Superior temporal gyrus (tissue), 1 donor: ENCODE measurements around the gene SORCS2.

Source experiments
- DNase-seq: peaks from one replicate; pipeline ENCODE4 v3.0.0-alpha.2; 2016; ENCODE audit errors: extremely low spot score

SORCS2 gene

DNA sequence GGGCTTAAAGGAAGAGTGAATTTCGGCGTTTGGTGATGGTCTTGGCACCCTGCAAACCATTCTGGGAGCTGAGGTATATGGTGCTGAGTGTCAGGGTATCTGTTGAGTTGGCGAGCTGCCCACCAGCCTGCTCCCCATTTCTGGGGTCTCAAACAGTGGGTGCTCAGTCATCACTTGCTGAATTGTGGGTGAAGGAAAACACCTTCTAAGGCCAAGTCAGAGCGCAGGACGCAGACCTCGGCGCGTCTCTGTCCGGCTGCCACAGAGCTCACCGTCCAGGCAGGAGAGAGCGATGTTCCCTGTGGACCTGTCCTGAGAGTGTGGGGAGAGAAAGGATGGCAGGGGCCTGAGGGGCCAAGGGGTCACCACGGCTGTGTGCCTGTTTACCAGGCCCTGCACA, 111.2 kb downstream of the SORCS2 start:
- no peak for DNase-seq

DNA sequence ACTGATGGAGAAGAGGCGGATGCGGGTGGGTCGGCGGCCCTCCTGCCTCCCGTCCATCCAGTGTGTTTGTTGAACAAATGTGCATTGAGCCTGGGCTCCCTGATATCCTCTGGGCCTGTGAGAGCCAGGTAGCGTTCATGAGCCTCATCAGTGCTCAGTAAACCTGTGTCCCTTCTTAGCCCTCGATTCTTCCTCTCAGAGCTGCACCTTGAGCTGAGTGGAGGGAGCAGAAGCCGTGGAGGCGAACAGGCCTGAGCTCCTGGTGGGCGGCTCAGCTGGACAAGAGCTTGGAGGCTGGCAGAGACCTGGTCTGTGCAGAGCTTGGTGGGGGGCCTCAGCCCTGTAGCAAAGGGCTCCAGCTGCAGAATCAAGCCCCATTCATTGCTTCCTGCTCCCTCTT, 112.1 kb downstream of the SORCS2 start:
- DNase-seq = no peak

DNA sequence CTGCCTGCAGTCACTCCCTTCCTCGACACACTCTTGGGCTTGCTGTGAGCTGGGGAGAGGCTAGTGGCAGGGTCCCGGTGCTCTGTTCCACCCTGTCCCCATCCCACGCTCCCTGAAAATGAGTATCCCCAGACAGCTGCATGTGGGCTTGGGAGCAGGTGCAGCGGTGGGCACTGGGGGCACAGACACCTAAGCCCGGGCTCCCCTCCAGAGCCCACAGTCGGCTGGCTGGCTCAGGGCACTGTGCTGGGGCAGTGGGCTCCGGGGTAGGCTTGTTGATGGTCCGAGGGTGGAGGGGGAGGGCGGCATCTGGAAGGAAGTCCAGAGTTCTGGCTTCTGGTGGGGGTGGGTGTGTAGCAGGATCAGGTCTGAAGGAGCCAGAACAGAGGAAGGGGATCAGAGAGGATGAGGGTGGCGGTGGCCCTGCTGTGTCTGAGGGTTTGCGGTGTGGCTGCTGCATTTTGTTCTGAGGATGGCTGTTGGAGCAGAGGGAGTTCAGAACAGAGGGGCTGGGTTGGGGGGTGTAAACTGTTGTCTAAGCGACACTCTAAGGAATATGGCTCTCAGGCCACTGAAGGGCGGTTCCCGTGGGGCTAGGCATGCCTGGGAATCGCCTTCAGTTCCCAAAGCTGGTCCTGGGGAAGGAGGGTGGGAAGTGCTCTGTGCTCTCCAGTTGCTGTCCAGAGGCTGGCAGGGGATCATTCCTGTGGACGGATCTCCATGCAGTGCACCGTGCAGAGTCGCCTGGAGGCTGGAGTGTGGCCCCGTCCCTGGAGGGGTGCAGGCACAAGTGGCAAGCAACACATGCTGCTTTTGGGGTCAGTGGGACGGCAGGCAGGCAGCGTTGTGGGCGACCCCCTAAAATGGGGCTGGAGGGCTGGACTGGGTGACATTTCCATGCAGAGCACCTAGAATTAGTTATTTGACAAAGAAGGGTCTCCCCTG, 114.0 kb downstream of the SORCS2 start:
- DNase-seq = no peak

DNA sequence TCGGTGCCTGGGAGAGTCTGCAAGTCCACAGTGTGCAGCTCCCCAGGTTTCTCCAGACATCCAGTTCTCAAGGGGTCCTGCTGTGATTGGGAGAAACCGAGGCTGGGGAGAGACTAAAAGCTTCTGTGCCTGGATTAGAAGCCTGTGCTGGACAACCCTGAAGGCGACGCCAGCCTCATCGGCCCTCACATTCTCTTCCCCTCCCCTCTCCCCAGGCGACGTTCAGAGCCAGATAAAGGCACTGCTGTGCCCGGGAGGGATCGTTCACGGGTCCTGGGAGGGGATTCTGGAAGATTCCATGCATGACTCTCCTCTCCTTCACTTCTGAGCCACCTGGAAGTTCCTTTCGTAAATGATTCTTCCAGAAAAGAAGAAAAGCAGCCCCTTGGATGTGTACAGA, 114.6 kb downstream of the SORCS2 start:
- DNase-seq = no peak

DNA sequence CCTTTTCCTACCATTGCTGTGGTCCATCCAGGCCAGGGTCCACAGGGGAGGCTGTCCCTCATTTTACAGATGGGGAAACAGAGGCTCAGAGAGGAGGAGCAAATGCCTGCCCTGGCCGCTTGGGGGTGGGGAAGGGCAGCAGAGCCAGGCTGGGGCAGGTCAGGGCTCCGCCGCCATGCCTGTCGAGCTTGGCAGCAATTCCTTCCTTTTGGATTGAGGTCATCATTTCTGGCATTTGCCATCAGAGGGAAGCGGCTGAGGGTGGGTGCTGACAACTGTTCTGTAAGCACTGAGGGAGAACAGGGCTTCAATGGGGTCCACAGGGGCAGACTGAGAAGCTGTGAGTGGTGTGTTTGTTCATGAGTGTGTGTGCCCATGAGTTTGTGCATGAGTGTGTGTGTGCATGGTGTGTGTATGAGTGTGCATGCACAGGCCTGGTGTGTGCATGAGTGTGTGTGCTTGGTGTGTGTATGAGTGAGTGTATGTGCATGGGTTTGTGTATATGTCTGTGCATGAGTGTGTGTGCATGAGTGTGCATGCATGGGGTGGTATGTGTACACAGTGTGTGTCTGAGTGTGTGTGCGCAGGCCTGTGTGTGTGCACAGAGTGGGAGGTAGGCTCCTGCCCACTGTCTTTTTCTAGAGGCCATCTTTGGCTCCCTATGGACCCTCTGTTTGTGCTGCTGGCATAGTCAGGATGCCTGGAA, 115.2 kb downstream of the SORCS2 start:
- DNase-seq = no peak

DNA sequence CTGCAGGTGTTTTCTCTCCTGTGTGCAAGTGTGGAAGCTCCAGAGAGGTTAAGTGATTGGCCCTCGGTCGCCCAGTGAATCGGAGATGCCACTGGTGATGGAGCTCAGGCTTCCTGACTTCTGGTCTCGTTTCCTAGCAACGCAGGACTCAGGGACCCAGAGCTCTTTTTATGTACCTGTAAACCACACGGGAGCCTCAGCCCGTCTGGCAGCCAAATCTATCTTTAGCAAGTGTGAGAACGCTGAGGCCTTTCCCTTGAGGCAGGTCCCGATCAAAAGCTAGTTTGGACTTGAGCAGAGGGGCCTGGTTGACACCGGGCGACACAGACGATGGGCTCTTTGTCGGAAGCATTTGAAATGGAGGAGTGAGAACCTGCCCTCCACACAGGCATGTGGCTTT, 116.8 kb downstream of the SORCS2 start:
- DNase-seq = no peak

DNA sequence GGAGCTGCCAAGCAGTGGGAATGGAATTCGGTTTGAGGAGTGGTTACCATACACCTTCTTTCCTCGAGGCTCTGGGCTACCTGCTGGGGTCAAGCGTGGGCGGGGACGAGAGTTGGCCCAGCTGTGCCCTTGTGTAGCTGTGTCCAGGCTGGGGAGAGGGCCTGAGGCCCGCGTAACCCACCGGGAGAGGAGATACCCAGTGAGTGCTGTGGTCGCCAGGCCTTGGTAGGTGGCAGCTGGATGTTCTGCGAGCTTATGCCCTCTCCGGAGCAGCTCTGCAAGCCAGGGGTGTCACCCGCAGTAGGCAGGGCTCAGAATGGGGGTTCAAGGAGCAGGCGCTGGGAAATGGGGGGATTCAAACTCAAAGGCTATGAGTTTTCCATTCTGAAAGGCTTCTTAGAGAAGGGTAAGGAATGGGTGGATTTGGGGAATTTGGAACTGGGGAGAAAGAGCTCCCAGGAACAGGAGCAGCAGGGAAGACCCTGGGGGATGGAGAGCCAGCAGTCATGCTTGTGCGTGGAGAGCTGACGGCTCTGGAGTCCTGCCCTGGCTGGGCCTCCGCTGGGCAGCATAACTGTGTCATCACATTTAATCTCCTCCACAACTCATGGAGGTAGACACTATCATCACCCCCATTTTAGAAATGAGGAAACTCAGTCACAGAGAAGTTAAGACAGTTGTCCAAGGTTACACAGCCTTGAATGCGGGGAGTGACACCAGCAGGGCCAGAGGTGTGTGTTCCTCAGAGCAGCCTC, 117.5 kb downstream of the SORCS2 start:
- DNase-seq = no peak

DNA sequence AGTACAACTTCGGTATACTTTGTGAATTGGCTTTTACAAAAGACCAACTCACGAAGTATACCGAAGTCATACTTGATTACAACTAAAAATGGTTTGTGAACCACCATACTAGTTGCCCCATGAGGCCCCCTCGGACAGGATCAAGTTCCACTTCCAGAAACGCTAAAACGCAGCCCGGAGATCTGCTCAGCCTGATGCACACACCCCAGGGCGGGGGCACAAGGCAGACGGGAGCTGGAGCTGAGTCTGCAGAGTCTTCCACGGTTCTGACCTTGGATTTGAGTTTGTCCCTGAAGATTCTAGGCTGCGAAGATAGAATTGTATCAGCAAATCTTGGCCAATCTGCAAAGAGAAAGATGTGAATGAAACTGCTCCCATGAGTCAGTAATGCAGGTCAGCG, 118.1 kb downstream of the SORCS2 start:
- DNase-seq = no peak

DNA sequence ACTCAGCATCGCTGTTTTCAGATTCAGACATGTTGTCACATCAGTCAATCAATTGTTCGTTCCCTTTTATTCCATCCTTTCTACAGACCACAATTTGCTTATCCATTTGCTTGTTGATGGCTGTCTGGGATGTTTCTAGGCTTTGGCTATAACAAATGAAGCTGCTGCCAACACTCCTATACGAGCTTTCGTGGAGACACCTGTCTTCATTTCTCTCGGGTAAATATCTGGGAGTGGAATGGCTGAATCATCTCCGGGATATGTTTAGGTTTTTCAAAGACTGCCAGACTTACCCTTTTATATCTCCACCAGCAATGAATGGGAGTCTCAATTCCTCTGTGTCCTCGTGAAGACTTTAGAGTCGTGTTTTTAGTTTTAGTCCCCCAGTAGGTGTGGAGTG, 118.9 kb downstream of the SORCS2 start:
- peak; percentile 29 for DNase-seq

DNA sequence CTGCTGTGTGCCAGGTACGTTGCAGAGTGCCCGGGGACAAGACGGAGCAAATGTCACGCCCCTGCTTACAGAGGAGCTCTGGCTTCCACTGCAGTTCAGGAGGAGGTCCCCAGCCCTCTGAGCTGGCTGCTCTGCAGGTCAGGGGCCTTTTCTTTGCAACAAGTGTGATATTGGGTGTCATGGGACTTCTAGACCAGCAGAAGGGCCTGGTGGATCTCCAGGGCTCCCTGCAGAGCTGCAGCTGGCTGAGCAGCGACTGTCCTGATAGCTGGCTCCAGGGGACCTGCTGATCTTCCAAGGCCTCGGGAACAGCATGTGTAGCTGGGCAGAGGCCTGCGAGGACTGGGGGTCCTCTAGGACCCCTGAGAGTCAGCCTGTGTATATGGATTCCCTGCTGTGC, 120.4 kb downstream of the SORCS2 start:
- no peak for DNase-seq

DNA sequence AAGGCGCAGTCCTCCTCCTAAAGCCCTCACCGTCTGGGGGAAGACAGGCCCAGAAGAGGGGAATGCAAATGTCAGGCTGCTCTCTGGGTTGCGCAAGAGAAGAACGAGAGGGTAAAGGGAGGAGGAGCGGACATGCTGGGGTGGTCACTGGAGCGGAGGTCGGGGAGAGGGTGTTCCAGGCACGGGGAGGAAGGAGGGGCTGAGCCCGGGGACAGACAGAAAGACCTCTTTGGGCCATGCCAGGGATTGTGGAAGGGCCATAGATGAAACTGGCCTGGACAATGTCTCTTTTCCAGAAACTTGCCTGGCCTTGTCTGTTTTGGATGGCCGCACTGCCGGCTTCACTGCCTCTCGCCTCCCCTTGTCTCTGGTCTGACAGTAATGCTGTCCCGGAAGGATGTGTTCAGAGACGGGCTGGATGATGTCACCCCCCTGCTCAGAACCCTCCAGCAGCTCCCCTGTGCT, 121.0 kb downstream of the SORCS2 start:
- peak; percentile 76 for DNase-seq

DNA sequence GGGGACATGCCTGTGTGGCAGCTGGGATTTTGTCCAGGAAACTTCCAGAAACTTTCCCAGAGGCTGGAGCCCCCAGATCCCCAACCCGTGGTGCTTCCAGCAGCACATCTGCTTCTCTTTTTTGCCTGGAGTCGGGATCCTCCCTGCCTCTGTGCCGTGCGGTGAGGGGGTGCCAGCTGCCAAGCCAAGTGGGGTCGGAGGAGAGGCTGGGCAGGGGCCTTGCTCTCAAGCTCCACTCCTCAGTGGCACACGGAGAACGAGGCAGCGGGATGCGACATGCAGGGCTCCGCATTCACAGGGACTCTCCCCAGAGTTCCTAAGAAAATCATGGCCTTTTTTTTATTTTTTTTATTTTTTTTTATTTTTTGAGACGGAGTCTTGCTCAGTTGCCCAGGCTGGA, 121.7 kb downstream of the SORCS2 start:
- no peak for DNase-seq

DNA sequence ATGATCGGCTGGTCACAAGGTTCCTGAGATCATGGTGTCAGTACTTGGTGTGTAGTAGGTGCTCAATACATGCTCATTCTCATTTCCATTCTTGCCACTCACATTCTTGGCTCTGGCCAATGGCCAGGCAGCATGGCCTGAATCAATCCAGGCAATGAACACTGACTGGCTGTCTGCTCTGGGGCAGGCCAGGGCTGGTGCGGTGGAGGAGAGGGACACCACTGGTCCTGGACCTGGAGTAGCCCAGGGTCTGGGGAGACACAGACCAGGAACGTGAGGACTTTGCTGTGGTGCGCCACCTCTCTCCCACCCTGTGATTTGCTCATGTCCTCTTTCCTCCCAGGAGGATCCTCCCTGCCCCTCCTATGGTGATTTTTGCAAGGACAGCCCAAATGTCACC, 122.9 kb downstream of the SORCS2 start:
- DNase-seq = no peak

DNA sequence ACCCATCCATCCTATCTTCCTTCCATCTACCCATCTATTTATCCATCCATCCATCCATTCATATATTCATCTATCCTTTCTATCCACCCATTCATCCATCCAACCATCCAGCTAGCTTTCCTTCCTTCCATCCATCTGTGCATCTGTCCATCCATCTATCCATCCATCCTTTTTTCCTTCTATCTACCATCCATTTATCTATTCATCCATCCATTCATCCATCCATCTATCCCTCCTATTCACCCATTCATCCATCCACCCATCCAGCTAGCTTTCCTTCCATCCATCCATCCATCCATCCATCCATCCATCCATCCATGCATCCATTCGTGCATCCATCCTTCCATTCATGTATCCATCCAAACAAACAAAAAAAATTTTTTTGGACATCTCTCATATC, 123.6 kb downstream of the SORCS2 start:
- no peak for DNase-seq

DNA sequence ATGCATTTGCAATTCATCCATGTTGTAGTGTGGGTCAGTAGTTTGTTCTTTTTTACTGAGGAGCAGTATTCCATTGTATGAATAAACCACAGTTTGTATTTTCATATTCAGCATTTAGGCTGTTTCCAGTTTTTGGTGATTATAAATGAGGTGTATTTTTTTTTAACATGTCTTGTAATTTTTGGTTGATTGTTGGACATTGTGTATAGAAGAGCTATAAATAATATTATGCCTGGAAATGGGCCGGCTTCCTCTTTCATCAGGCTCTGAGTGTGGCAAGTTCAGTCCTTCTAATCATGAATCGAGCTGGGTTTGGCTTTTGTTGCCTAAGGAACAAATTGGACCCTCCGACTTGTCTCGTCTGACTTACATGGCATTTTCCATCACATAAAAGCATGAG, 126.7 kb downstream of the SORCS2 start:
- no peak for DNase-seq

DNA sequence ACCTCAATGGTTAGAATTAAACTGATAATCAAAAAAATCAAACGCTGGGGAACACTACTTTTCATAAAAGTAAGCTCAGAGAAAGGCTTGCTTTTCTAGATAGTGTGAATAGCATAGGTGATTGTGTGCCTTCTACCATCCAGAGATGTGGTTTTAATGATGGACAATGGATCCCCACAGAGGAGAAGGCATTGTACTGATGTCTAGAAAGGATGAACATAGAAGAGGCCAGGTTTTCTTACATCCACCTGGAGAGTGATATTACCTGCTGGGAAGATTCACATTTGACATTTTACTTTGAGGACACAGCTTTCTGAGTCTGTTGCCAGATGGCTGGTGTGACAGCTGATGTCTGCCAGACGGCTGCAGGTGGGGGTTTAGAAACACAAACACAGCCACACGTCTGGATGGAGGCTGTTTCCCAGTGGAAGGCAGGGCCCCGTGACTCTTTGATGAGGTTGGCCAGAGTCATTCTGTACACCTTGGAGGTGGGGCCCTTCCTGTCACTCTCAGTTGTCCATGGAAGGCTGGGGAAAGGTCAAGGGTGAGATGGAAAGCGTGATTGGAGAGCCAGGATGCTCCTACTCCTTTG, 128.0 kb downstream of the SORCS2 start:
- DNase-seq = no peak

DNA sequence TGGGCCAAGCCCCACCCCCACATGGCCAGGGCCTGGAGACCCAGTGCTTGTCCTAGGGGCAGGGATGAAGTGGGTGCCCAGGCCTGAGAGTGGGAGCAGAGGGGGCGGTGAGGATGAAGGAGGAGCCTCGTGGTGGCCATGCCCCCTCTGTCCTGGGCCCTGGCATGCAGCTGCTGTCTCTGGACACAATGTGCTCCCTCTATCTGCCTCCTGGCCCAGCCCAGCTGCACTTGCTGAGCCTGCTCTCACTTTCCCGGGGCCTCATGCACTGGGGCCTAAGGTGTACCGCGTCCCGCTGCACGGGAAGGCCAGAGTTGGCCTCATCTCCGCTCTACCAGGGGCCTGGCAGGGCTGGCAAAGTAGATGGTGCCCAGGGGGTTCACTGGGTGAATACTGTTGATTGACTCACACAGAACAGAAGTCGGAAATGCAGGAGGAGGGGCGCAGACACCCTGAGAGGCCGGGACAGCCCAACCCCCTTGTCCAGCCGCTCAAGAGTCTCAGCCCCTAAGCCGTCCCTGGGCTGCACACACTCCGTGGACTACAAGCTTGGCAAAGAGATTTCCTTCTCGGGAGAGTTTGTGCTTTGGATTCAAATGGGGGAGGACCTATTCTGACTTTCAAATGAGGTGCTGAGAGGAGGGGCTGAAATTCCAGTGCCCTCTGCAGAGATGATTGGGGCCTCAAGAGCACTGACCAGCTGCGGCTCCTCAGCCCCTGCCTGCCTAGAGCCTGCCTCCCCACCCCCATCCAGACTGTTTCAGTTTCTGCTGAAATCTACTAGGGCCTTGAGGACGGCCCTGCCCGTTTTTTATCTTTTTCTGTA, 130.0 kb downstream of the SORCS2 start:
- peak; percentile 68 for DNase-seq

DNA sequence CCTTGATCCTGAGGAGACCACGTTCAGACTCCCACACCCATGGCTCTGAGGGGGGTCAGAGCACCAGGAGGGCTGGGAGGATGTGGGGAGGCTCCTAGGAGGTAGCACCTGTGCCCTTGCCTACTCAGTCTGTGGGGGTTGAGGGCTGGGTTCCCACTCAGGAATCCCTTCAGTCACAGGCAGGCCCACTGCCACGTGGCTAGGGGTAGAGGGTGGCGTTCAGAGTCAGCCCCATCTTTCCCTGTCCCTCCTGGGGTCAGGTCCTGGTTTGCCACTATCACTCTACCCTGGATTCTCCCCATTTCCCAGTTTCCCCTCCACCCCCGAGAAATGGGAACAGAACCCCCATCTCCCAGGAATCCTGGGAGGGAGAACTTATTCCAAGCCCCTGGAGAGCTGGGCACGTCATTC, 131.1 kb downstream of the SORCS2 start:
- DNase-seq = no peak

DNA sequence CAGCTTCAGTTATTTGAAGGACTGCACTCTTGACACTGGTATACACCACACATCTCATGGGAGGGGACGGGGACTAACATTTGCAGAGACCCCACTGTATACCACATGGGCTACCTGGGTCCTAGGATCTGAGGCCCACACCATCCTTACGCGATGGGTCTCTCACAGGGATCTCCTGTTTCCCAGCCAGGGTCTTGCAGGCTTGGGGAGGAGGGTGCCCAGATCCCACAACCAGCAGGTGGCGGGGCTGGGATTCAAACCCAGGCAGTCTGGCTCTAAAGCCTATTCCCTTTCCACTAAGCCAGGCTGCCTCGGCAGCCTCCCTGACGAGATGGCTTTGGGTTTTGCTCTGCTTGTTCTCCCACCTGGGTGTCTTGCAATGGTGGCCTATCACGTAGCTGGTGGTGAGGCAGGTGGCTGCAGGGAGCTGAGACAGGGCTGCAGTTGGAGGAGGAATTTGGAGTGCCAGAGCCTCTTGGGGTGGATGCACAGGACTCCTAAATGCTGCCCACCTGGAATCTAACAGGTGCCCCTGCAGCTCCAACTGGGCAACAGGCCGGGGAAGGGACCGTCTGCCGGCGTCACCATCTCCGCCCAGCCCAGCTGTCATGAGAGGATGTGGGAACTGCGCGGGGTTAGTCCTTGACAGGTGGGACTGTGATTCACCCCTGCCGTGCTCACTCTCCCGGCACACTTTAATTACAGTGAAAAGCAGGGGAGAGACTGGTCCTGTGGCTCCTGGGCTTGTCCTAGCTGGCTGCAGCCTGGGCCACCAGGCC, 131.7 kb downstream of the SORCS2 start:
- DNase-seq = no peak

DNA sequence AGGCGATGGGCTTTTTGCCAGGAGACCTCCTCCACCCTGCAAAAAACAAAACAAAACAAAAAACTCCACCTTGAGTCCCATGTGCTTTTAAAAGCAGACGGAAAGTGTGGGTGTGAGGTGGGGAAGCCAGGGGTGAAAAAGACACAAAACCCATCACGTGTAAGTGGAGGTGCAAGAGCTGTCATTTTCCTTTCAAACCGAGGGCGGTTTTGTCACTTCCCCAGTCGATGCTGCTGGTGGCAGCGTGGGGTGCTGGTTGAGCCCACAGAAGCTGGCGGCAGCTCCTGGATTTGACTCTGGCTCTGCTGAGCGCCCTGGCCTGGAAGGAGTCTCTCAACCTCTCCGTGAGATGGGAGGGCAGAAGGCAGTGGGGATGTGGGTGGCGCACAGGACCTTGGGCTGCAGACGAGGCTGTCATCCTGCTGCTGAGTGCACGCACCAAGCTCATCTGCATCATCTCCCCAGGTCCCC, 132.3 kb downstream of the SORCS2 start:
- DNase-seq = no peak
